HL-60/S4 treated with retinoic acid at 250 ng/mL for 4 days and 3 days (cell line): ENCODE results near the gene NODAL.

Experiments used
- in situ Hi-C: fragments of 300-500 bp; cut with MboI; formaldehyde crosslinking; loops from 2 replicates; pipeline ENCODE4 v1.7.0; 2022; ENCODE audit warnings: low sequenced_read_pairs

NODAL gene

DNA sequence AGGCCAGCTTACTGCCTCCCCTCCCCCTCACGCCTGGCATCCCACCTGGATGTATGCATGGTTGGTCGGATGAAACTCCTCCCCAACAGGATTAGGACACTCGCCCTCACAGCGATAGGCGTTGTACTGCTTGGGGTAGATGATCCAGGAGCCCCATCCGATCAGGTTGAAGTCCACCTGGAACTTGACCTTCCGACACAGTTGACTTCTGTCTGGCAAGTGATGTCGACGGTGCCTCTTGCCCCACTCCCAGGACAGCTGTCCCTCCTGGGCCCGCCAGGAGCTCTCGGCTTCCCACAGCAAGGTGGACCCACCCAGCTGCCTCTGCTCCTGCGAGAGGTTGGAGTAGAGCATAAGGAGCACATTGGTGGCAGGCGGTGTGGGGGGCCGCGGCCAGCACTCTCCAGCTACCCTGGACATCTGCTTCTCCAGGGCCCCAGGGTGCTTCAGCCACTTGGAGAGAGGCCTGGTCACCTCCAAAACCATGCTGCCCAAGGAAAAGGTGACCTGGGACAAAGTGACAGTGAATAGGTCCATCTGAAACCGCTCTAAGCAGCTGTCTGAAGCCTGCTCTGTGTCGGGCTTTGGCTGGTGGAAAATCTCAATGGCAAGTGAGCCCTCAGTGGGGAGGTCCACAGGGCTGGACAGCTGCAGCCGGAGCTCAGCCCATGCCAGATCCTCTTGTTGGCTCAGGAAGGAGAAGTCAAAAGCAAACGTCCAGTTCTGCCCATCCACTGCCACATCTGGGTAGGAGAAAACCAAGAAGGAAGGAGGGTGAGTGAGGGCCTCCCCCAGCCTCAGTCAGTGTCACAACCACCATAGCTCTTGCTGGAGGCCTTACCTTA is 6.0 kb downstream of the NODAL start:
- in situ Hi-C loops, result no loop called here

DNA sequence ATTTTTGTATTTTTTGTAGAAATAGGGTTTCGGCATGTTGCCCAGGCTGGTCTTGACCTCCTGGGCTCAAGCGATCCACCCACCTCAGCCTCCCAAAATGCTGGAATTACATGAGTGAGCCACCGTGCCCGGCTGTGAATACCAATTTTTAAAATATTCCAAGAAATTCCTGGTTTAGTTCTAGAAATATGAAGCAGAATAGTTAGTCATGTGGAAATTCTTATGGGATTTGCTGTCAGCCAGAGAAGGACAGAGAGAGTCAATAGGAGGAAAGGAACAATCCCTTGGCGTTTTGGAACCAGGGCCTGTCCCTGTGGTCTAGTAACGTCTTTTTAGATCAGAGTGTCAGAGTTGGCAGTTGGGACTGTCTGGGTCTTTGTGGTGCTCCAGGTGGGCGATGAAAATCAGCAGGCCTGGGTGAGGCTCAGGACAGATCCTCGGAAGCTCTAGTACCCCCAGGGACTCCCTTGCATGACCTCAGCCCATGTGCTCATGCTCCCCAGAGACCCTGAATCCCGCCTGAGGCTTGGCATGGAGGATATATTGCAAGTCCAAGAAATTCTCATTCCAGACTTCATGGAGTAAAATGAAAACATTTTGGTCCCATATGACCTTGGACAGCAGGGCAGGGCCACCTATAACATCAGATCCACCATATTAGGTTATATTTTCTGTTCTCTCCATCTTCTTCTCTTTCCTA is 7.8 kb downstream of the NODAL start:
- in situ Hi-C loops, result no loop called here

GRCh38 chr10:70432561-70433263 is 8.8 kb downstream of the NODAL start:
- in situ Hi-C loops, result no loop called here

DNA sequence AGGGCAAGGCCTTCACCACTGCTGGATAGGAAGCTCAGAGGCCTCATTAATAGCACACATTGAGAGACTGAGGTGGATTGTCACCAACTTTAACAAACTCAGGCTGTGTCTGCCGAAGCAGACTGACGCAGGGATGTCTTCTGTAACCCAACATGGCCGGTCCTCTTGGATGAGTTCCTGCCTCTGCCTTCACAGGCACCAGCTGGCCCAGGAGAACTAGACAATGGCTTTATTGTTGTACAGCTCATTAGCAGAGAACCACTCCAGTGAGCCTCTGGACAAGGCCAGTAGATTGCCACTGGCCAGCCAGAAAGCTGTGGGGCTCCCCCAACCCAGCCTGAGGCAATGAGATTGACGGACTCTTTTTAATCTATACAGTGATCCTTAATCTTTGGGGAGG is 9.4 kb downstream of the NODAL start:
- in situ Hi-C loops, result no loop called here

DNA sequence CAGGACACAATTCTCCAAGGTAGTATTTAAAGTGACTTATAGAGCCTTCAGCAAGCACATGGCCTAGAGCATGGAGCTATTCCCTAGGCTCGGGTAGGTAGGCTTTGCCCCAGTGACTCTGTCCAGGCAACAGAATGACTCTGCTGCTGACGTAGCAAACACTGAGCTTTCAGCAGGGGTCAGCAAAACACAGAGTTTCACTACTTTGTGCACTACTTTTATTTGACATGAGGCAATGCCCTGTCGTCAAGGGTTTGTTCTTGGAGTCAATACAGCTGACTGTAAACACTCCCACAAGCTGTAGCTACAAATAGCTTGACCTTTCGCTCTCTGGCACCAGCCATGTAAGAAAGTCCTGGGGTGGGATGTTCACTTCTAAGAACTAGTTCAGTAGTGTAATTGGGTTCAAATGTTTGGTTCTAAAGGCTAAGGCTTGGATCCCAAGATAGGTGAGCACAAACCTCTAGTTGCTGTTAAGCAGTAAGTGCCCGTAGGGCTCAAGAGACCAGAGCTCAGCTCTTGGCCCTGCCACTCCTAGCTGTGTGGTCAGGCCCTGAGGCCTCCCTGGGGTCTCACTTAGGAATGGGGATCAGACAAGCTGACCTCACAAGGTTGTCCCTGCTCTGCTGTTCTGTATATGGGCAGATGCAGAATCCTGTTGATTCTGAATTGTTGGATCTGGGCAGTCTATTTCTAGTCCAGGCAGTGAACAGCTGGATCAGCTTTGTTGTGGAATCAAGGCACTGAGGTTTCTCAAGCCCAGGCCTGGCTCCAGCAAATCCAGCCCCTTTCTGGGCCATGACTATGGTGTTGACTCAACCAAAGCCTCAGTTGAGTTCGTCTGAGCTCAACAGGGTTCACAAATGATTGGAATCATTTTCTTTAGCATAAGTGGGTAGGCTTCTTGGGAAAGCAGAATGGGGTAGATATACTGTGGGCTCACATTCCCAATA is 10.7 kb downstream of the NODAL start:
- in situ Hi-C loops, result no loop called here

DNA sequence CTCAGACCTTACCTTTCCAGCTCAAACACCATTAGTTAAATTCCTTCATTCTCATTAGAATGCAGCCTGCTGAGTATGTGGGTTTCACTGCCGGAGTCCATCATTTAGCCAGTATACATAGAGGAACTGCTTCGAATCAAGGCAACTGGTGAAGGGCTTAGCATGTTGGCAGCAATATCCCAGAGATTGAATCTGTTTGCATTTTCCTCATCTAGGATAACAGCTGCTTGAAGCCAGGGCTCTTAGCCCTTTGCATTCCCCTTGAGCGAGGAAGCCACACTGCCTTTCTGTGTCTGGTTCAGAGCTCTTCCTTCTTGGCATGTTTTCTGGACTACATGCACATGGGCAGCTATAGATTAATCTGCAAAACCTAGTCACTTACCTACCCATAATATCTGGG is 14.7 kb downstream of the NODAL start:
- in situ Hi-C loops, result no loop called here

DNA sequence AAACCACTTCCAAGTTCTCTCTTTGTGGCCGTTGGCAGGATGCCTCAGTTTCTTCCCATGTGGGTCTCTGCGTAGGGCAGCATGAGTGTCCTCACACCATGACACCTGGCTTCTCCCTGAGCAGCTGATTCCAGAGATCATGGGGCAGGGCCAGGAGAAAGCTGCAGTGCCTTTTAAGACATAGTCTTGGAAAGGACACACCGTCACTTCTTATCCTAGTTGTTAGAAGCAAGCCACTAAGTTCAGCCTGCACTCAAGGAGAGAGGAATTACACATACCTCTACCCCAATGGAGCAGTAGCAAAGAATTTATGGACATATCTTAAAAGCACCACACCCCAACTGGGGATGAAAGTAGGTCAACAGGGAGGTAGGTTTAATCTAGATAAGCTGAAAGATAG is 16.4 kb downstream of the NODAL start:
- in situ Hi-C loops, result no loop called here

DNA sequence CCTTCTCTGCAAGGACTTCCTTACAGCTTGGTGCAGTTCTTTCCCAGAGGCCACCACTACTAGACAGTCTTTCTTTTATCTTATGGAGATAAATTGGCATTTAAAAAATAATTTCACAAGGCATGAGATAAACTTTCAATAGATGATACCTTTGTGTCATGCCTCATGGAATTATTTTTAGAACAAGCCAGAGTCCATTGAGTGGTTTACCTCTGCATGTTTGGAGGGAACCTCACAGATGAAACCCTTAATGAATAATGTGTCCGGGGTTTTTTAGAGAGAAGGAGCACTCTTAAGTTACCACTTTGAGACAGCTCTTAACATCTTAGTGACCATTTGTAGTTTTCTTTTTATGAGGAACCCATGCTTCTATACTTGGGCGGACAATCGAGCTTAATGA is 17.2 kb downstream of the NODAL start:
- in situ Hi-C loops, result no loop called here

DNA sequence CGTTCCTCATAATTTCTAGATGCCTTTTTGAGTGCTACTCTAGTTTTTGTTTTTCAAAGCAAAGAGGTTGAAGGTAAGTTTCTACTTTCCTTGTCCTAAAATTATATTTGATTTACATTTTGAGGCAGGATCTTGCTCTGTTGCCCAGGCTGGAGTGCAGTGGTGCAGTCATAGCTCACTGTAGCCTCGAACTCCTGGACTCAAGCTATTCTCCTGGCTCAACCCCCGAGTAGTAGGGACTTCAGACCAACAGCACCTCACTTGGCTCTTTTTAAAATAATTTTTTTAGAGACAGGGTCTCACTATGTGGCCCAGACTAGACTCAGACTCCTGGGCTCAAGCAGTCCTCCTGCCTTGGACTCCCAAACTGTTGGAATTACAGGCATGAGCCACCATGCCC is 22.8 kb downstream of the NODAL start:
- in situ Hi-C loops, result no loop called here

- in situ Hi-C loops, result no loop called here
Measured at GRCh38 chr10:70418229-70418628, 23.3 kb downstream of the NODAL start.

- in situ Hi-C loops, result no loop called here
Measured at GRCh38 chr10:70417568-70417967, 23.9 kb downstream of the NODAL start.

DNA sequence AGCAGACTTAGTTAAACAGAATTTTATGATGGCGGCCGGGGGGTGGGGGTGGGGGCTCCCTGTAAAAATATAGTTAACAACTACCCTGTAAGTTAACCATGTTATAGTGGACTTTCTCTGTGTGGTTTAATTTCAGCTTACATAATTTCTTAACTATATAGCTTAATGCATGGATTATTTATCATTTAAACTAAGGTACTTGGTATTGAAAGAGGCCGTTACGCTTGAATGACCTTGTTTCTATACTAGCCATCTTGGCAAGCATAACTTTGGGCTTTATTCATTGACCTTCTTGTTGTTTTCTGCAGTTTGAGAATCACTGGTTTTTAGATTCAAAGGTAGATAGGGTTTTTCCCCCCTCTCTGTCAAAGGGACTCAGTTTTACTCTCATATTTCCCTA is 29.1 kb downstream of the NODAL start:
- in situ Hi-C loops, result no loop called here

GRCh38 chr10:70410608-70411007 is 30.9 kb downstream of the NODAL start:
- in situ Hi-C loops, result no loop called here

DNA sequence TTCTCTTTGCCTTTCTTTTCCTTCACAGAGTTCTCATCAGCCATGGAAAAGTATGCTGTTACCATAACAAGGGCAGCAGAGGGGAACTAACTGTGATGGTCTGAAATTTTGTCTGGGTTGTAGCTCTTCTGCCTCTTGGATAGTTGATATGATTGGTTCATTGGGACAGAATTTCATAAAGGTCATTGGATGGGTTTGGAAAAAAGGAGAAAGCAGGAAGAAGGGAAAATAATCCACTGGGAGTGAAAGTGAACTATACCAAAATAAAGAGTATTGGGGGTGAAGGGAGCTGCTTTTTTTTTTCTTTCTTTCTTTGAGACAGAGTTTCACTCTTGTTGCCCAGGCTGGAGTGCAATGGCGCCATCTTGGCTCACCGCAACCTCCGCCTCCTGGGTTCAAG is 31.7 kb downstream of the NODAL start:
- in situ Hi-C loops, result no loop called here

- in situ Hi-C loops, result no loop called here
Measured at GRCh38 chr10:70405037-70405824, 36.2 kb downstream of the NODAL start.

- in situ Hi-C loops, result no loop called here
Measured at GRCh38 chr10:70404787-70405036, 36.8 kb downstream of the NODAL start.

- in situ Hi-C loops, result no loop called here
Measured at GRCh38 chr10:70404036-70404786, 37.3 kb downstream of the NODAL start, which contains the start of gene EIF4EBP2. TSS of gene EIF4EBP2 (plus strand) at chr10:70404145. CDS start at chr10:70404402, 257 bp downstream.

DNA sequence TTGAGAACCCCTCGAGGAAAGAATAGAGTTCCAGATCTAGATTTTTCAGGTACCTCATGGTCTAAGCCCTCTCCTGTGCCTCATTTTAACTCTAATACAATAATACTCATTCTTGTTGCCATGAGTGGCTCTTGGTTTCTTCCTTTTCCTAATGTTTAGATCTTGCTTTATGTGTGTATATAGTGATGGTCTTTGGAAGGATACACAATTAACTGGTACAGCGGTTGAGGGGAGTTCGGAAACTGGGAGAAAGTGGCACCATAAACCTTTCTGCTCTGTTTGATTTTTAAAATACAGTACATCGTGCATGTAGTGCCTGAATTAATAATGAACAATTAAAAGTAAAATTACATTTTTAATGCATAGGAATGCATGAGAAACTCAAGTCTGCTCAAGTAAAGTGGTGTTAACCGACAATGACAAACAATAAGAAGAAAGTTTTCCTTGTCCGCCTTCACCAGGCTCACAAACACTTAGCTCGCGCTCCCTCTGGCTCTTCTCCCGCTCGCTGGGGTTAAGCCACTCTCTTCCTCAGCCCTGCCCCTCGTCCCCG is 37.9 kb downstream of the NODAL start:
- in situ Hi-C loops, result no loop called here

DNA sequence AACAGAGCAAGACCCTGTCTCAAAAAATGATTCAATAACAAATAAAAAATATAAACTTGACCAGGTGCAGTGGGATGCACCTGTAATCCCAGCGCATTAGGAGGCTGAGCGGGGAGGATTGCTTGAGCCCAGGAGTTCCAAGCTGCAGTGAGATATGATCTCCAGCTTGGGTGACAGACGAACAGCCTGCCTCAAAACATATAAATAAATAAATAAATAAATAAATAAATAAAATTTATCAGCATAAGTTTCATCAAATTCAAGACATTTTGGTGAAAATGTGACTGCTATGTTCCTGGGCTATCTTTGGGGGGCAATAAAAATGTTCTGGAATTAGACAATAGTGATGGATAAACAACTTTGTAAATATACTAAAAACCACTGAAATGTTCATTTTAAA is 42.3 kb downstream of the NODAL start:
- in situ Hi-C loops, result no loop called here
